Activated CD8-positive, alpha-beta T cell treated with anti-CD3 and anti-CD28 coated beads for 36 hours (primary cell): ENCODE measurements around the gene SLC6A1. TPM values are rescaled to one million over a fixed set of nuclear protein-coding genes. Genes with fewer than 3 reads are reported as not detected.

Source experiments
- ATAC-seq: fragments of 200-7000 bp; cut with Tn5 transposase; one replicate; pipeline ENCODE4 v1.10.0; 2021; ENCODE audit warnings: mild to moderate bottlenecking, moderate library complexity
- CTCF ChIA-PET: fragments of 350-600 bp; sonication (Branson Sonifier 250); formaldehyde crosslinking; loops from one replicate; lab custom pipeline; 2021; ENCODE audit warnings: antibody characterized with exemption; lab: Charles Lee
- POLR2A ChIA-PET: fragments of 350-600 bp; sonication (Branson Sonifier 250); formaldehyde crosslinking; loops from one replicate; lab custom pipeline; 2021; ENCODE audit warnings: antibody characterized with exemption; lab: Charles Lee
- DNase-seq: peaks from one replicate; pipeline ENCODE4 v3.0.0-alpha.2; 2020
- H3K27ac Mint-ChIP-seq: one replicate; pipeline ENCODE4 v1.8.0; 2021; ENCODE audit warnings: mild to moderate bottlenecking, mixed read lengths
- H3K27me3 Mint-ChIP-seq: one replicate; pipeline ENCODE4 v1.8.0; 2021; ENCODE audit warnings: mixed read lengths
- H3K36me3 Mint-ChIP-seq: one replicate; pipeline ENCODE4 v1.8.0; 2021; ENCODE audit warnings: low read depth, mixed read lengths
- H3K4me1 Mint-ChIP-seq: one replicate; pipeline ENCODE4 v1.8.0; 2021; ENCODE audit warnings: low read depth, mixed read lengths
- H3K4me3 Mint-ChIP-seq: one replicate; pipeline ENCODE4 v1.8.0; 2021; ENCODE audit warnings: mild to moderate bottlenecking, moderate library complexity, mixed read lengths
- H3K9me3 Mint-ChIP-seq: one replicate; pipeline ENCODE4 v1.8.0; 2021; ENCODE audit warnings: mixed read lengths
- intact Hi-C: fragments of 100-400 bp; cut with micrococcal nuclease; formaldehyde crosslinking; loops from one replicate; pipeline ENCODE4 v1.10.0; 2022
- total RNA-seq, 2 experiments: library from RNA; stranded (reverse); gene quantifications; one replicate each; pipeline ENCODE4 v1.2.3, GENCODE V29; 2021
- TF ChIP-seq, protein P1 (sequence below): fragments of 200-600 bp; IDR thresholded peaks from one replicate; pipeline ENCODE4 v1.8.0; 2022; ENCODE audit warnings: antibody characterized with exemption, mild to moderate bottlenecking

Gene SLC6A1
- total RNA-seq, 2 experiments from 2014 or later: not detected

GRCh38 chr3:11002371-11002807 is 9.8 kb downstream of the SLC6A1 start:
- no peak for ATAC-seq
- POLR2A ChIA-PET: no interaction called here
- no peaks in the 10 kb centered on the region for H3K9me3 Mint-ChIP-seq

GRCh38 chr3:11004563-11004962 is 12.0 kb downstream of the SLC6A1 start:
- H3K27me3 Mint-ChIP-seq: peaks cover 5% of the 10 kb centered on the region
- no peak overlapping the region for H3K4me3 Mint-ChIP-seq
- ATAC-seq (no peak), DNase-seq (no peak)
- ChIA-PET POLR2A (no interaction called here), CTCF (no interaction called here)
- H3K36me3 Mint-ChIP-seq: no peaks in the 10 kb centered on the region
- H3K9me3 Mint-ChIP-seq: no peaks in the 10 kb centered on the region
- no peak overlapping the region for H3K27ac Mint-ChIP-seq
- H3K4me1 Mint-ChIP-seq: no peaks in the 10 kb centered on the region
- intact Hi-C loops: no loop called here
- TF ChIP-seq, protein P1, sequence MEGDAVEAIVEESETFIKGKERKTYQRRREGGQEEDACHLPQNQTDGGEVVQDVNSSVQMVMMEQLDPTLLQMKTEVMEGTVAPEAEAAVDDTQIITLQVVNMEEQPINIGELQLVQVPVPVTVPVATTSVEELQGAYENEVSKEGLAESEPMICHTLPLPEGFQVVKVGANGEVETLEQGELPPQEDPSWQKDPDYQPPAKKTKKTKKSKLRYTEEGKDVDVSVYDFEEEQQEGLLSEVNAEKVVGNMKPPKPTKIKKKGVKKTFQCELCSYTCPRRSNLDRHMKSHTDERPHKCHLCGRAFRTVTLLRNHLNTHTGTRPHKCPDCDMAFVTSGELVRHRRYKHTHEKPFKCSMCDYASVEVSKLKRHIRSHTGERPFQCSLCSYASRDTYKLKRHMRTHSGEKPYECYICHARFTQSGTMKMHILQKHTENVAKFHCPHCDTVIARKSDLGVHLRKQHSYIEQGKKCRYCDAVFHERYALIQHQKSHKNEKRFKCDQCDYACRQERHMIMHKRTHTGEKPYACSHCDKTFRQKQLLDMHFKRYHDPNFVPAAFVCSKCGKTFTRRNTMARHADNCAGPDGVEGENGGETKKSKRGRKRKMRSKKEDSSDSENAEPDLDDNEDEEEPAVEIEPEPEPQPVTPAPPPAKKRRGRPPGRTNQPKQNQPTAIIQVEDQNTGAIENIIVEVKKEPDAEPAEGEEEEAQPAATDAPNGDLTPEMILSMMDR: no peak

More at GRCh38 chr3:11002371-11002807, 9.8 kb downstream of the SLC6A1 start:
- no peak overlapping the region for H3K4me3 Mint-ChIP-seq
- DNase-seq: no peak
- TF ChIP-seq, protein P1: no peak
- H3K27ac Mint-ChIP-seq: no peak overlapping the region
- no peaks in the 10 kb centered on the region for H3K4me1 Mint-ChIP-seq
- H3K36me3 Mint-ChIP-seq: no peaks in the 10 kb centered on the region
- CTCF ChIA-PET: interaction anchor here (1.0 kb wide), 1 partner anchor 56 kb away, joined by 4 read pairs; no protein-coding TSS in a partner anchor
- intact Hi-C loops: no loop called here
- H3K27me3 Mint-ChIP-seq: peaks cover 5% of the 10 kb centered on the region

DNA sequence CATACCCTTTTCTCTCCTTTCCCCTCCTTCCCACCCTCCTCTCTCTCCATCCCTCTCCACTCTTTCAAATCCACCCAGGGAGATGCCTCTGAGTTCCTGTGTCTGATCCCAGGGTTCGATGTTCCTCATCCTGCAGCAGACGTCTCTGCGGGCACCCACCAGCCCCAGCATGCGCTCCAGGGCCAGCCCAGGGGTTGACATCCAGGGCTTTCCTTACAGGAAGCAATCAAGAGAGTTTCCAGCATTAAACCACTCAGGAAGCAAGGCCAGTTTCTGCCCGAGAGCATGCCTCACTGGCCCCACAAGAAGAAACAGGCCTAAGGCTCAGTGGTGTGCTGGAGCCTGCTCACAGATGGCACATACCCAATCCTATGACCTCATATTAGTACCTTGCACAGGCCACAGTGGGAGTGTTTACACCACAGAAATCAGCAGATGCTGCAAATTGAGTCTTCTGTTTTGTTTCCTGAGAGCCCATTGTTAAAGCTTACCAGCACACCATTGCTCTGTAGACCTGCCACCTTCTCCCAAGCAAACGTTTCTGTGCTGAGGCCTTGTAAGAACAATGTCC is 13.2 kb downstream of the SLC6A1 start:
- CTCF ChIA-PET: no interaction called here

DNA sequence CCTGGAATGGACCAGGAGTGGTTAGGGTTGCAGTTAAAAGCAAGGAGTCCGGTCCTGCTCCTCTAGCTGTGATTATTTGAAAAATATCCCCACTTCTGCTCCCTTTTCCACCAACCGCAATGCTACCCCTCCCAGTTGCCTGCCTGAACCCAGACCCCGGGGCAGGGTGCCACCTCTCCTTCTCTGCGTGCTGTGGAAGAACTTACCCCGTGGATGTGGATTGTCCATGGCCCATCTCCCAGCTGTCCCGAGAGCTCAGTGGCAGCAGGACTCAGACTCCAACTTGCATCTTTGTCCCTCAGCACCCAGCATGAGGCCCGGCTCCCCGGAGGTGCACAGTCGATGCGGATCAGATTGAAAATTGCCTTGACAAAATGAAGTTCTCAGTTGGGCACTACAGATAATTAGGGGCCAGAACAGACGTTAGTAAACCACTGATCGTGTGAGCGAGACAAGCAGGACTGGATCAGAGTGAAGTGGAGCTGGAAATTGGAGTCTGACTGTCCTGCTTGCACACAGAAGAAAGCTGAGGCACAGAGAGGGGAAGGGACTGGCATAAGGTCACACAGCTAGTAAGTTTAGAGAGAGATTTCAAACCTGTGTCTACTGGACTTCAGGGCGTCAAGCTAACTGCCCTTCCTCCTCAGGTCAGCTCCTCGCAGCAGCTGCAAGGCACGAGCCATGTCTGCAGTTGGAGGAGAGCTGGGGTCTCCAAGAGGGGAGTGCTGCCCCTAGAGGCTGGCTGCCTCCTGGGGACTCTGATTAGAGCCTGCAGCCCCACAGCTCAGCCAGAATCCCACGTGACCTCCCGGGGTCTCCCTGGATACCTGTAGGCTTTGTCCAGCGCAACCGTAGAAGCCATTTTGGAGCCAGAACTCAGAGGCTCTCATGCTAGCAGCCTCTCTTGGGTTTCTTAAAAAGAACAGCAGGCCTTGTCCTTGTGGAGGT is 14.7 kb downstream of the SLC6A1 start:
- ChIA-PET CTCF (no interaction called here), POLR2A (no interaction called here)
- Mint-ChIP-seq H3K27ac (no peak overlapping the region), H3K4me1 (no peaks in the 10 kb centered on the region), H3K36me3 (no peaks in the 10 kb centered on the region), H3K9me3 (no peaks in the 10 kb centered on the region), H3K4me3 (no peak overlapping the region), H3K27me3 (no peaks in the 10 kb centered on the region)
- ATAC-seq (no peak), DNase-seq (no peak)
- intact Hi-C loops: no loop called here
- TF ChIP-seq, protein P1: no peak

More for the DNA sequence above, 13.2 kb downstream of the SLC6A1 start:
- POLR2A ChIA-PET: no interaction called here
- H3K27me3 Mint-ChIP-seq: peaks cover 5% of the 10 kb centered on the region
- DNase-seq (no peak), ATAC-seq (no peak)
- intact Hi-C loops: no loop called here
- no peaks in the 10 kb centered on the region for H3K36me3 Mint-ChIP-seq
- H3K9me3 Mint-ChIP-seq: no peaks in the 10 kb centered on the region
- H3K4me3 Mint-ChIP-seq: no peak overlapping the region
- TF ChIP-seq, protein P1: no peak
- no peak overlapping the region for H3K27ac Mint-ChIP-seq
- no peaks in the 10 kb centered on the region for H3K4me1 Mint-ChIP-seq

- Mint-ChIP-seq H3K27me3 (peaks cover 4% of the 10 kb centered on the region), H3K4me3 (no peak overlapping the region), H3K9me3 (no peaks in the 10 kb centered on the region), H3K36me3 (no peaks in the 10 kb centered on the region), H3K4me1 (no peaks in the 10 kb centered on the region), H3K27ac (no peak overlapping the region)
- ChIA-PET POLR2A (interaction anchor here (0.7 kb wide), 1 partner anchor 656 kb away, joined by 3 read pairs; no protein-coding TSS in a partner anchor), CTCF (interaction anchor here (1.5 kb wide), 1 partner anchor 11 kb away, joined by 3 read pairs; no protein-coding TSS in a partner anchor)
- intact Hi-C loops: no loop called here
- ATAC-seq (no peak), DNase-seq (no peak)
- TF ChIP-seq, protein P1: no peak
These were observed 17.4 kb downstream of the SLC6A1 start for GRCh38 chr3:11009898-11010297.
